Vagina (tissue), 2 donors: ENCODE data around the gene ARHGAP45. TPM values are rescaled to one million over a fixed set of nuclear protein-coding genes. Genes with fewer than 3 reads are reported as not detected.

Experiments
- DNase-seq, 2 donors: peaks; one replicate each; pipeline ENCODE4 v3.0.0-alpha.2; 2017; ENCODE audit errors: extremely low spot score in 2 of 2
- H3K27ac ChIP-seq: fragments of 200-600 bp; sonication (generic); one replicate; pipeline ENCODE4 v1.5.1; 2019
- H3K27me3 ChIP-seq: fragments of 200-600 bp; sonication (generic); one replicate; pipeline ENCODE4 v1.5.1; 2019
- H3K36me3 ChIP-seq, 2 donors: fragments of 200-600 bp; sonication (generic); one replicate each; pipeline ENCODE4 v1.5.1; 2017 to 2019
- H3K4me1 ChIP-seq: fragments of 200-600 bp; sonication (generic); one replicate; pipeline ENCODE4 v1.5.1; 2019
- H3K4me3 ChIP-seq, 2 donors: fragments of 200-600 bp; sonication (generic); 1 replicate in 1 of 2; 2 replicates in 1 of 2; pipeline ENCODE4 v1.5.1; 2016 to 2019
- H3K9me3 ChIP-seq: fragments of 200-600 bp; sonication (generic); one replicate; pipeline ENCODE4 v1.5.1; 2019
- POLR2A ChIP-seq, 2 donors: fragments of 450-650 bp; IDR thresholded peaks; one replicate each; pipeline ENCODE4 v1.6.1; 2017; ENCODE audit warnings: antibody characterized with exemption in 2 of 2, mild to moderate bottlenecking in 2 of 2, moderate library complexity in 2 of 2
- POLR2AphosphoS5 ChIP-seq, 2 donors: sonication (generic); formaldehyde crosslinking; IDR thresholded peaks; one replicate each; pipeline ENCODE4 v1.9.0; 2017; ENCODE audit warnings: antibody characterized with exemption in 2 of 2, mild to moderate bottlenecking in 2 of 2, low read depth in 1 of 2; ENCODE audit not compliant: insufficient read depth in 1 of 2
- intact Hi-C: fragments of 100-400 bp; cut with DNase I; formaldehyde crosslinking; loops from one replicate; pipeline ENCODE4 v1.15.1; 2023
- total RNA-seq: library from RNA; depleted of rRNA; stranded (reverse); fragments of >200 nt; gene quantifications from one replicate; pipeline ENCODE4 v1.2.3, GENCODE V29; 2016
- TF ChIP-seq, protein P1 (sequence below), 3 experiments: fragments of 450-650 bp in 2 of 3; fragments of 200-600 bp in 1 of 3; sonication (generic) in 1 of 3; IDR thresholded peaks; one replicate each; pipeline ENCODE4 v1.5.1; 2017 to 2019; ENCODE audit warnings: antibody characterized with exemption in 3 of 3, mild to moderate bottlenecking in 2 of 3, moderate library complexity in 2 of 3

The ARHGAP45 gene
- total RNA-seq, 1 donor from 2014 or later: 36.8 TPM

GRCh38 chr19:1035998-1036621 is 30.9 kb upstream of the ARHGAP45 start:
- Histone ChIP-seq H3K36me3 (peaks cover 0 to 38% of the 10 kb centered on the region in 2 donors), H3K27me3 (no peaks in the 10 kb centered on the region), H3K9me3 (no peaks in the 10 kb centered on the region), H3K4me1 (peaks cover 27% of the 10 kb centered on the region), H3K27ac (no peak overlapping the region), H3K4me3 (no peak overlapping the region)
- no peak for DNase-seq
- intact Hi-C loops: no loop called here
- TF ChIP-seq, protein P1, sequence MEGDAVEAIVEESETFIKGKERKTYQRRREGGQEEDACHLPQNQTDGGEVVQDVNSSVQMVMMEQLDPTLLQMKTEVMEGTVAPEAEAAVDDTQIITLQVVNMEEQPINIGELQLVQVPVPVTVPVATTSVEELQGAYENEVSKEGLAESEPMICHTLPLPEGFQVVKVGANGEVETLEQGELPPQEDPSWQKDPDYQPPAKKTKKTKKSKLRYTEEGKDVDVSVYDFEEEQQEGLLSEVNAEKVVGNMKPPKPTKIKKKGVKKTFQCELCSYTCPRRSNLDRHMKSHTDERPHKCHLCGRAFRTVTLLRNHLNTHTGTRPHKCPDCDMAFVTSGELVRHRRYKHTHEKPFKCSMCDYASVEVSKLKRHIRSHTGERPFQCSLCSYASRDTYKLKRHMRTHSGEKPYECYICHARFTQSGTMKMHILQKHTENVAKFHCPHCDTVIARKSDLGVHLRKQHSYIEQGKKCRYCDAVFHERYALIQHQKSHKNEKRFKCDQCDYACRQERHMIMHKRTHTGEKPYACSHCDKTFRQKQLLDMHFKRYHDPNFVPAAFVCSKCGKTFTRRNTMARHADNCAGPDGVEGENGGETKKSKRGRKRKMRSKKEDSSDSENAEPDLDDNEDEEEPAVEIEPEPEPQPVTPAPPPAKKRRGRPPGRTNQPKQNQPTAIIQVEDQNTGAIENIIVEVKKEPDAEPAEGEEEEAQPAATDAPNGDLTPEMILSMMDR (IDR thresholded peaks at IDR 0.05): no peak
- no peak for TF ChIP-seq POLR2A (IDR thresholded peaks at IDR 0.05)
- TF ChIP-seq POLR2AphosphoS5 (IDR thresholded peaks at IDR 0.05; ENCODE audit: insufficient read depth in 1 of 2, low read depth in 1 of 2): no peak

GRCh38 chr19:1037621-1038064 is 29.3 kb upstream of the ARHGAP45 start:
- no peak for TF ChIP-seq POLR2A (IDR thresholded peaks at IDR 0.05)
- TF ChIP-seq POLR2AphosphoS5 (IDR thresholded peaks at IDR 0.05; ENCODE audit: insufficient read depth in 1 of 2, low read depth in 1 of 2): no peak
- TF ChIP-seq, protein P1 (IDR thresholded peaks at IDR 0.05): no peak
- H3K27ac ChIP-seq: no peak overlapping the region
- peaks cover 36% of the 10 kb centered on the region for H3K4me1 ChIP-seq
- no peak for DNase-seq
- no peaks in the 10 kb centered on the region for H3K9me3 ChIP-seq
- intact Hi-C loops: no loop called here
- H3K36me3 ChIP-seq: peaks cover 0 to 27% of the 10 kb centered on the region in 2 donors
- no peaks in the 10 kb centered on the region for H3K27me3 ChIP-seq
- no peak overlapping the region for H3K4me3 ChIP-seq

GRCh38 chr19:1038978-1039645 is 27.9 kb upstream of the ARHGAP45 start:
- Histone ChIP-seq H3K9me3 (no peaks in the 10 kb centered on the region), H3K27ac (no peak overlapping the region), H3K4me1 (peaks cover 36% of the 10 kb centered on the region), H3K36me3 (peaks cover 0 to 19% of the 10 kb centered on the region in 2 donors), H3K4me3 (peak overlapping the region; percentile 51 to 55), H3K27me3 (no peaks in the 10 kb centered on the region)
- TF ChIP-seq, protein P1 (IDR thresholded peaks at IDR 0.05): no peak
- no peak for TF ChIP-seq POLR2AphosphoS5 (IDR thresholded peaks at IDR 0.05; ENCODE audit: insufficient read depth in 1 of 2, low read depth in 1 of 2)
- no peak for TF ChIP-seq POLR2A (IDR thresholded peaks at IDR 0.05)
- DNase-seq: no peak
- intact Hi-C loops: no loop called here

GRCh38 chr19:1039646-1040475 is 27.1 kb upstream of the ARHGAP45 start, which contains the start of gene ABCA7:
Gene ABCA7, plus strand, starts transcription at chr19:1040107. Its CDS starts 1,255 bp downstream, at chr19:1041362.
- H3K4me1 ChIP-seq: peaks cover 36% of the 10 kb centered on the region
- DNase-seq: no peak
- H3K27me3 ChIP-seq: no peaks in the 10 kb centered on the region
- H3K36me3 ChIP-seq: peaks cover 0 to 19% of the 10 kb centered on the region in 2 donors
- TF ChIP-seq POLR2AphosphoS5 (IDR thresholded peaks at IDR 0.05; ENCODE audit: insufficient read depth in 1 of 2, low read depth in 1 of 2) (peak; percentile 83 to 96), POLR2A (IDR thresholded peaks at IDR 0.05) (peak in 1 of 2 donors; percentile 36)
- TF ChIP-seq, protein P1 (IDR thresholded peaks at IDR 0.05): no peak
- peak within 1 kb of the TSS; percentile 51 to 55 for H3K4me3 ChIP-seq
- H3K27ac ChIP-seq: peak within 1 kb of the TSS; percentile 34
- H3K9me3 ChIP-seq: no peaks in the 10 kb centered on the region
- intact Hi-C loops: no loop called here
